ENCODE results near the gene PRKAG2.

PRKAG2 gene

GRCh38 chr7:151779255-151779654 is 97.7 kb downstream of the PRKAG2 start:
- H3K4me3 ChIP-seq (ENCODE audit: low read depth, low read length) = no peak overlapping the region
- H3K27me3 ChIP-seq = no peaks in the 10 kb centered on the region
- no peaks in the 10 kb centered on the region for H3K4me1 ChIP-seq
- H3K36me3 ChIP-seq = no peaks in the 10 kb centered on the region
- no peaks in the 10 kb centered on the region for H3K9me3 ChIP-seq
- DNase-seq = no peak
- no peak for TF ChIP-seq CTCF (IDR thresholded peaks at IDR 0.05; ENCODE audit: low read depth, low read length)

GRCh38 chr7:151777908-151778670 is 98.8 kb downstream of the PRKAG2 start:
- no peaks in the 10 kb centered on the region for H3K4me1 ChIP-seq
- no peak for TF ChIP-seq CTCF (IDR thresholded peaks at IDR 0.05; ENCODE audit: low read depth, low read length)
- no peak overlapping the region for H3K4me3 ChIP-seq (ENCODE audit: low read depth, low read length)
- H3K36me3 ChIP-seq = no peaks in the 10 kb centered on the region
- no peaks in the 10 kb centered on the region for H3K27me3 ChIP-seq
- no peak for DNase-seq
- no peaks in the 10 kb centered on the region for H3K9me3 ChIP-seq

GRCh38 chr7:151777495-151777880 is 99.4 kb downstream of the PRKAG2 start:
- H3K36me3 ChIP-seq = no peaks in the 10 kb centered on the region
- no peak overlapping the region for H3K4me3 ChIP-seq (ENCODE audit: low read depth, low read length)
- no peaks in the 10 kb centered on the region for H3K4me1 ChIP-seq
- DNase-seq = no peak
- no peak for TF ChIP-seq CTCF (IDR thresholded peaks at IDR 0.05; ENCODE audit: low read depth, low read length)
- H3K27me3 ChIP-seq = no peaks in the 10 kb centered on the region
- no peaks in the 10 kb centered on the region for H3K9me3 ChIP-seq

GRCh38 chr7:151776876-151777494 is 99.9 kb downstream of the PRKAG2 start:
- no peak overlapping the region for H3K4me3 ChIP-seq (ENCODE audit: low read depth, low read length)
- no peaks in the 10 kb centered on the region for H3K4me1 ChIP-seq
- H3K36me3 ChIP-seq = no peaks in the 10 kb centered on the region
- TF ChIP-seq CTCF (IDR thresholded peaks at IDR 0.05; ENCODE audit: low read depth, low read length) = no peak
- H3K27me3 ChIP-seq = no peaks in the 10 kb centered on the region
- no peak for DNase-seq
- no peaks in the 10 kb centered on the region for H3K9me3 ChIP-seq

GRCh38 chr7:151776446-151776845 is 100.5 kb downstream of the PRKAG2 start:
- no peak for TF ChIP-seq CTCF (IDR thresholded peaks at IDR 0.05; ENCODE audit: low read depth, low read length)
- DNase-seq = no peak
- Histone ChIP-seq H3K36me3 (no peaks in the 10 kb centered on the region), H3K9me3 (no peaks in the 10 kb centered on the region), H3K4me1 (no peaks in the 10 kb centered on the region), H3K4me3 (ENCODE audit: low read depth, low read length) (no peak overlapping the region), H3K27me3 (no peaks in the 10 kb centered on the region)

Data from BE2C (cell line).